ENCODE results near the gene MEGF10.

GRCh38 chr5:127260686-127261085 is 29.9 kb upstream of the MEGF10 start:
- TF ChIP-seq CTCF (IDR thresholded peaks at IDR 0.05; ENCODE audit: low read length) = no peak
- no peak for TF ChIP-seq EZH2 (IDR thresholded peaks at IDR 0.05; ENCODE audit: borderline replicate concordance, low read length)
